ENCODE data around the gene CELF5. TPM values are rescaled to one million over a fixed set of nuclear protein-coding genes. Genes with fewer than 3 reads are reported as not detected.
"Not testable (repeated sequence)": the region's sequence is repeated elsewhere in the genome, so short reads cannot be mapped to it uniquely, and the experiment has no call there.

Gene CELF5
- total RNA-seq, 2 experiments from 2014 or later, result 0.55 to 0.61 TPM

- Mint-ChIP-seq H3K27ac (no peak overlapping the region), H3K9me3 (ENCODE audit: insufficient read depth) (no peaks in the 10 kb centered on the region), H3K4me3 (no peak overlapping the region), H3K27me3 (ENCODE audit: low read depth) (peaks cover 4% of the 10 kb centered on the region), H3K36me3 (ENCODE audit: low read depth) (no peaks in the 10 kb centered on the region), H3K4me1 (ENCODE audit: low read depth) (no peaks in the 10 kb centered on the region)
- CTCF ChIA-PET, result no interaction called here
- DNase-seq (no peak), ATAC-seq (no peak)
- POLR2A ChIA-PET, result no interaction called here
These were observed 69.8 kb downstream of the CELF5 start for GRCh38 chr19:3294080-3294850.

- no peak for ATAC-seq
- H3K9me3 Mint-ChIP-seq (ENCODE audit: insufficient read depth), result no peaks in the 10 kb centered on the region
- ChIA-PET CTCF (no interaction called here), POLR2A (no interaction called here)
- H3K27me3 Mint-ChIP-seq (ENCODE audit: low read depth), result peaks cover 2% of the 10 kb centered on the region
- no peaks in the 10 kb centered on the region for H3K4me1 Mint-ChIP-seq (ENCODE audit: low read depth)
- H3K36me3 Mint-ChIP-seq (ENCODE audit: low read depth), result no peaks in the 10 kb centered on the region
- DNase-seq, result no peak
- no peak overlapping the region for H3K4me3 Mint-ChIP-seq
- no peak overlapping the region for H3K27ac Mint-ChIP-seq
These were observed 71.1 kb downstream of the CELF5 start for GRCh38 chr19:3295581-3295980.

GRCh38 chr19:3296034-3296433, 71.6 kb downstream of the CELF5 start:
- POLR2A ChIA-PET, result no interaction called here

GRCh38 chr19:3296446-3296845, 72.0 kb downstream of the CELF5 start:
- H3K27me3 Mint-ChIP-seq (ENCODE audit: low read depth), result peaks cover 2% of the 10 kb centered on the region

More at GRCh38 chr19:3296034-3296433, 71.6 kb downstream of the CELF5 start:
- no peak for ATAC-seq
- H3K27me3 Mint-ChIP-seq (ENCODE audit: low read depth), result peaks cover 2% of the 10 kb centered on the region
- no peaks in the 10 kb centered on the region for H3K9me3 Mint-ChIP-seq (ENCODE audit: insufficient read depth)
- CTCF ChIA-PET, result no interaction called here
- H3K4me3 Mint-ChIP-seq, result no peak overlapping the region
- no peaks in the 10 kb centered on the region for H3K36me3 Mint-ChIP-seq (ENCODE audit: low read depth)
- H3K27ac Mint-ChIP-seq, result no peak overlapping the region
- no peak for DNase-seq
- H3K4me1 Mint-ChIP-seq (ENCODE audit: low read depth), result no peaks in the 10 kb centered on the region

GRCh38 chr19:3298853-3299449, 74.5 kb downstream of the CELF5 start:
- Mint-ChIP-seq H3K4me3 (no peak overlapping the region), H3K27me3 (ENCODE audit: low read depth) (peaks cover 2% of the 10 kb centered on the region), H3K9me3 (ENCODE audit: insufficient read depth) (no peaks in the 10 kb centered on the region), H3K27ac (no peak overlapping the region), H3K4me1 (ENCODE audit: low read depth) (no peaks in the 10 kb centered on the region), H3K36me3 (ENCODE audit: low read depth) (no peaks in the 10 kb centered on the region)
- ChIA-PET POLR2A (no interaction called here), CTCF (no interaction called here)
- no peak for DNase-seq
- no peak for ATAC-seq

More at GRCh38 chr19:3296446-3296845, 72.0 kb downstream of the CELF5 start:
- Mint-ChIP-seq H3K4me1 (ENCODE audit: low read depth) (no peaks in the 10 kb centered on the region), H3K36me3 (ENCODE audit: low read depth) (no peaks in the 10 kb centered on the region), H3K9me3 (ENCODE audit: insufficient read depth) (no peaks in the 10 kb centered on the region), H3K27ac (no peak overlapping the region), H3K4me3 (no peak overlapping the region)
- ATAC-seq (no peak), DNase-seq (no peak)
- ChIA-PET CTCF (no interaction called here), POLR2A (no interaction called here)

- ATAC-seq; H3K9me3 Mint-ChIP-seq (ENCODE audit: insufficient read depth); H3K36me3 Mint-ChIP-seq (ENCODE audit: low read depth); H3K4me3 Mint-ChIP-seq; CTCF ChIA-PET; H3K4me1 Mint-ChIP-seq (ENCODE audit: low read depth); H3K27ac Mint-ChIP-seq; H3K27me3 Mint-ChIP-seq (ENCODE audit: low read depth); POLR2A ChIA-PET; DNase-seq: not testable (repeated sequence)
These were observed 76.1 kb downstream of the CELF5 start for GRCh38 chr19:3300566-3300965.

- Mint-ChIP-seq H3K9me3 (ENCODE audit: insufficient read depth) (no peaks in the 10 kb centered on the region), H3K4me3 (no peak overlapping the region), H3K27me3 (ENCODE audit: low read depth) (peaks cover 2% of the 10 kb centered on the region), H3K27ac (no peak overlapping the region), H3K36me3 (ENCODE audit: low read depth) (no peaks in the 10 kb centered on the region), H3K4me1 (ENCODE audit: low read depth) (peaks cover 4% of the 10 kb centered on the region)
- ATAC-seq, result no peak
- ChIA-PET POLR2A (no interaction called here), CTCF (interaction anchor here (0.6 to 3.2 kb wide), 5 partner anchors 13 to 1481 kb away, joined by 3 to 17 read pairs (median 4); no protein-coding TSS in a partner anchor)
- peak; percentile 31 for DNase-seq
These were observed 78.3 kb downstream of the CELF5 start for GRCh38 chr19:3302755-3303154.

- ATAC-seq (peak; percentile 61), DNase-seq (peak; percentile 87)
- no peak overlapping the region for H3K27ac Mint-ChIP-seq
- POLR2A ChIA-PET, result no interaction called here
- no peaks in the 10 kb centered on the region for H3K36me3 Mint-ChIP-seq (ENCODE audit: low read depth)
- peaks cover 4% of the 10 kb centered on the region for H3K4me1 Mint-ChIP-seq (ENCODE audit: low read depth)
- CTCF ChIA-PET, result interaction anchor here (0.5 to 3.2 kb wide), 39 partner anchors 9 to 354 kb away, joined by 3 to 17 read pairs (median 4); partner anchors contain the start of gene DOHH
- H3K9me3 Mint-ChIP-seq (ENCODE audit: insufficient read depth), result no peaks in the 10 kb centered on the region
- H3K4me3 Mint-ChIP-seq, result no peak overlapping the region
- H3K27me3 Mint-ChIP-seq (ENCODE audit: low read depth), result peaks cover 3% of the 10 kb centered on the region
These were observed 80.5 kb downstream of the CELF5 start for GRCh38 chr19:3304871-3305423.

GRCh38 chr19:3309724-3310123, 85.3 kb downstream of the CELF5 start:
- ATAC-seq (no peak), DNase-seq (no peak)
- POLR2A ChIA-PET, result no interaction called here
- Mint-ChIP-seq H3K4me1 (ENCODE audit: low read depth) (peaks cover 7% of the 10 kb centered on the region), H3K4me3 (no peak overlapping the region), H3K36me3 (ENCODE audit: low read depth) (no peaks in the 10 kb centered on the region), H3K9me3 (ENCODE audit: insufficient read depth) (no peaks in the 10 kb centered on the region), H3K27me3 (ENCODE audit: low read depth) (peaks cover 11% of the 10 kb centered on the region), H3K27ac (no peak overlapping the region)
- CTCF ChIA-PET, result no interaction called here

GRCh38 chr19:3310280-3310679, 85.8 kb downstream of the CELF5 start:
- Mint-ChIP-seq H3K27ac (no peak overlapping the region), H3K4me1 (ENCODE audit: low read depth) (peaks cover 3% of the 10 kb centered on the region), H3K27me3 (ENCODE audit: low read depth) (peaks cover 11% of the 10 kb centered on the region), H3K36me3 (ENCODE audit: low read depth) (no peaks in the 10 kb centered on the region), H3K9me3 (ENCODE audit: insufficient read depth) (no peaks in the 10 kb centered on the region), H3K4me3 (no peak overlapping the region)
- POLR2A ChIA-PET, result no interaction called here
- ATAC-seq (no peak), DNase-seq (no peak)
- CTCF ChIA-PET, result no interaction called here

GRCh38 chr19:3310711-3311110, 86.2 kb downstream of the CELF5 start:
- Mint-ChIP-seq H3K27ac (no peak overlapping the region), H3K9me3 (ENCODE audit: insufficient read depth) (no peaks in the 10 kb centered on the region), H3K4me3 (no peak overlapping the region), H3K27me3 (ENCODE audit: low read depth) (peaks cover 11% of the 10 kb centered on the region), H3K36me3 (ENCODE audit: low read depth) (no peaks in the 10 kb centered on the region), H3K4me1 (ENCODE audit: low read depth) (peaks cover 3% of the 10 kb centered on the region)
- CTCF ChIA-PET, result no interaction called here
- ATAC-seq (no peak), DNase-seq (no peak)
- POLR2A ChIA-PET, result no interaction called here

- CTCF ChIA-PET, result no interaction called here
- ATAC-seq, result no peak
- POLR2A ChIA-PET, result no interaction called here
- no peaks in the 10 kb centered on the region for H3K36me3 Mint-ChIP-seq (ENCODE audit: low read depth)
- no peak overlapping the region for H3K4me3 Mint-ChIP-seq
- no peaks in the 10 kb centered on the region for H3K9me3 Mint-ChIP-seq (ENCODE audit: insufficient read depth)
- DNase-seq, result no peak
- peaks cover 3% of the 10 kb centered on the region for H3K4me1 Mint-ChIP-seq (ENCODE audit: low read depth)
- H3K27ac Mint-ChIP-seq, result no peak overlapping the region
- H3K27me3 Mint-ChIP-seq (ENCODE audit: low read depth), result peaks cover 11% of the 10 kb centered on the region
These were observed 88.7 kb downstream of the CELF5 start for GRCh38 chr19:3313199-3313575.

Measured in activated CD8-positive, alpha-beta T cell treated with anti-CD3 and anti-CD28 coated beads, Interleukin-2, amount 10 ng/mL, durations not matched to agents 7 days and 5 days (primary cell).